ENCODE data around the gene CYTH2.

The CYTH2 gene

DNA sequence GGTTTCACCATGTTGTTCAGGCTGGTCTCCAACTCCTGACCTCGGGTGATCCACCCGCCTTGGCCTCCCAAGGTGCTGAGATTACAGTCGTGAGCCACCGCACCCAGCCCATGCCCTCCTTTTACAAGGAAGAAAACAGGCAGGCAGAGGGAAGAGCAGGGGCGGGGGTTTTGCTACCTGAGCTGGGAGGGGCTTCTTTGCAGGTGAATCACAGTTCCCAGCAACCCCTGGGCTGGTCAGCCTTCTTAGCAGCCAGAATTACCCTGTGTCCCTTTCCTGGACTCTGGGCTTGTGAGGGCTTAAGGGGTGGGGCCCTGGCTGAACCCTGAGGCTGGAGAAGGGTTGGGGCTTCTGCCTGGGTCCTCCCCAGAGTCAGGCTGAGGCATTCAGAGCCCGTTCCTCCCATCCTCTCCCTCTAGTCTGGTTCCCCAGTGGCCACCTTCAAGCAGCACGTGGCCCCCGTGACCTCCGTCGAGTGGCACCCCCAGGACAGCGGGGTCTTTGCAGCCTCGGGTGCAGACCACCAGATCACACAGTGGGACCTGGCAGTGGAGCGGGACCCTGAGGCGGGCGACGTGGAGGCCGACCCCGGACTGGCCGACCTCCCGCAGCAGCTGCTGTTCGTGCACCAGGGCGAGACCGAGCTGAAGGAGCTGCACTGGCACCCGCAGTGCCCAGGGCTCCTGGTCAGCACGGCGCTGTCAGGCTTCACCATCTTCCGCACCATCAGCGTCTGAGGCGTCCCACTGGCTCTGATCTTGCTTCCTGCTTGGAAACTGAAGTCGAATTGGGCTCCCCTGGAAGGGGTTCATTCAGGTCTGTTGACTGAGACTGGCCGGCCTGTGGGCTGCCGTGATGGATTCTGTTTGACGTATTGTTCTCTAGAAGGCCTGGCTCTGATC is 16.6 kb upstream of the CYTH2 start:
- DNase-seq (ENCODE audit: low spot score), result no peak

DNA sequence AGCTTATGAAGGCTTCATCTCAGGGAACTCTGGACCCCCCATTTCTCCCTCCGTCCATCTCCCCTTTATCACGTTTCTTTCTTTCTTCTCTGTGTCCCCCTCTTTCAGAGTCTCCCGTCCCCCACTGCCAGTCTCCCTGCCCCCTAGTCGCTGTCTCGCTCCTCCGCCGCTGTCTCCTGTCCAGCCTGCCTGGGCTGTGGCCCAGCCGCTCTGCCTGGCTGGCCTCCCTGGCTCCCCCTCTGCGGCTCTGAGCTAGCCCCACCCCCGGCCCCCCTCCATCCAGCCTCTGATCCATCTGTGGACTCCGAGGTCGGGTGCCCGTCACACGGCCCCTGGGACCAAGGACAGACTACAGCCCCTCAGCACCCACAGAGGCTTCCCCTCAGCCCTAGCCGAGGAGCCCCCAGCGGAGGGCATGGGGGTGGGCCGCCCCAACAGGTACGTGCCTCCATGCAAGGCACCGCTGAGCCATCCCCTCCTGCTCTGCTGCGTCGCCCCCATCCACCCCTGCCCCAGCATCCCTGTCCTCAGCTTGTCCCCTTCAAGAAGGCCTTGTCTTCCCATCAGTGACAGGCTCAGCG is 14.9 kb upstream of the CYTH2 start:
- DNase-seq (ENCODE audit: low spot score), result no peak

DNA sequence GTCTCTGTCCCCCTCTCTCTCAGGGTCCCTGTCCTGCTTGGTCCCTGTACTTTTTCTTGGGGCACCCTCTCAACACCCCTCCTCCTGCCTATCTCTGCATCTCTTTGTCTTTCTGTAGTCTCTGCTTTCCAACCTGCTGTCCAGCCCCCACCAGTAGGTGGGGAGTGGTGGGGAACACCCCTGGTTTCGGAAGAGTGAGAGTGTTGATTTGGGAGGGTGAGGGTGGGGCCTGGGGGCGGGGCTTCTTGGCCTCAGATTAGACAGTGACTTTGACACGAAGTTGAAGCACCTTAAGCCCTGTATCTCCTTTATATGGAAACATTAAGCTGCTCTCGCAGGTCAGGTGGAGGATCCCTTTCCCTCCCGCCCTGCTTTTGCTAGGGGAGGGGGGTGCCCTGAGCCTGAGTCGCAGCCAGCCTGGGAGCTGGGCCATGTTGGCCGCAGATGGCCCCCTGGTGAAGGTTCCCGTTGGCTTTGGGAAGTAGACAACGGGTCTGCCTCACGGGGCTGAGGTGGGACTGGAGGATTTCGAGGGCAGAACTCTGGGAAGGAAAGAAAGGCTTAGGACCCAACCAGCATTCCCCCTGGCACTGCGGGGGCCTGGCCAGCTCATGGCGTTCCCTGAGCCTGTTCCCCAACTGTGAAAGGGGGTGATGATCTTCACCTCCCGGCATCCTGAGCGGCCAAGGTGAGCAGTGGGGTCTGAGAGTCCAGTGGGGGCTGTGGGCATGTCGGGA is 13.8 kb upstream of the CYTH2 start, which contains the start of gene KCNJ14:
TSS of gene KCNJ14 (plus strand) at position 404 of the 737 bp plus-strand sequence. CDS start 6,151 bp downstream, outside the sequence.
- peak; percentile 57 for DNase-seq (ENCODE audit: low spot score)

DNA sequence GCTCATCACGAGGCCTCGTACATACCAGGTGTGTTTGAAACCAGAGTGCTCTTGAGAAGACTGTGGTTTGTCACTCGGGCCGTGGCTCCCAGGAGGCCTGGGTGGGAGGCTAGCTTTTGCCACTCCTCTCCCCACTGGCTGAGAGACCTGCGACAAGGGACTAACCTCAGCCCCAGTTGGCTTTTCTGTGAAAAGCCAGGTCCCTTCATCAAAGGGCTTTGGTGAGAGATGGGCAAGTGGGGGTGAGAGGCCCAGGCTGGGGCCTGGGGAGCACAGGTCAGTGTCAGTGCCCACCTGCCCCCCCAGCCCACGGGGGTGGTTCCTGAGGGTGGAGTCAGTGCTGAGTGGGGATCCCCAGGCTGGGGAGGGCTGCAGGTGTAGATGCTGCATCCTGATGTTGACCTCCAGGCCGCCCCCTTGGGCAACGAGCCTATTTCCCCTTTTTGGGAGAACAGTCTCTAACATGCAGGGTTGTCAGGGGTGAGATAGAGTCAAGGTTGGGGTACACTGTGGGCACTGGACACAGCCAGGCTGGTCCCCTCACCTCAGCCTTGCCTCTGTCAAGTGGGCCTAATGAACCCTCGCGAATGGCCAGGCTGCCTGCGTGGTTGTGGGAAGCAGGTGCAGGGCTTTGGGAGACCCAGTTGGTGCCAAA is 13.1 kb upstream of the CYTH2 start:
- peak; percentile 65 for DNase-seq (ENCODE audit: low spot score)

DNA sequence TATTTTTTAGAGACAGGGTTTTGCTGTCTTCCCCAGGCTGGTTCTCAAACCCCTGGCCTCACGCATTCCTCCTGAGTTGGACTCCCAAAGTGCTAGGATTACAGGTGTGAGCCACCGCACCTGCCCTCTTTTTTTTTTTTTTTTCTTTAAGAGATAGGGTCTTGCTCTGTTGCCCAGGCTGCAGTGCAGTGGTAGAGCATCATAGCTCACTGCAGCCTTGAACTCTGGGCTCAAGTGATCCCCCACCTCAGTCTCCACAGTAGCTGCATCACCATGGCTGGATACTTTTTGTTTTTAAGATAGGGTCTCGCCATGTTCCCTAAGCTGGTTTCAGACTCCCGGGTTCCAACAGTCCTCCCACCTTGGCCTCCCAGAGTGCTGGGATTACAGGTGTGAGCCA is 12.3 kb upstream of the CYTH2 start:
- DNase-seq (ENCODE audit: low spot score), result no peak

DNA sequence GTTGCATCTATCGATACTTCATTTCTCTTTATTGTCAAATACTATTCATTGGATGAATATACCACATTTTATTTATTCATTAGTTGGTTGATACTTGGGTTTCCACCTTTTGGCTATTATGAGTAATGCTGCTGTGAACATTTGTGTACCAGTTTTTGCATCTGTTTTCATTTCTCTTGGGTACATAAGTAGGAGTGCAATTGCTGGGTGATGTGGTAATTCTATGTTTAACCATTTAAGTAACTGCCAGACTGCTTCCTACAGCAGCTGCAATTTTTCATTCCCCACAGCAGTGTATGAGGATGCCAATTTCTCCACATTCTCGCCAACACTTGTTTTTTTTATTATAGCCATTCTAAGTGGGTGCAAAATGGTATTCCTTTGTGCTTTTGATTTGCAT is 11.2 kb upstream of the CYTH2 start:
- no peak for DNase-seq (ENCODE audit: low spot score)

DNA sequence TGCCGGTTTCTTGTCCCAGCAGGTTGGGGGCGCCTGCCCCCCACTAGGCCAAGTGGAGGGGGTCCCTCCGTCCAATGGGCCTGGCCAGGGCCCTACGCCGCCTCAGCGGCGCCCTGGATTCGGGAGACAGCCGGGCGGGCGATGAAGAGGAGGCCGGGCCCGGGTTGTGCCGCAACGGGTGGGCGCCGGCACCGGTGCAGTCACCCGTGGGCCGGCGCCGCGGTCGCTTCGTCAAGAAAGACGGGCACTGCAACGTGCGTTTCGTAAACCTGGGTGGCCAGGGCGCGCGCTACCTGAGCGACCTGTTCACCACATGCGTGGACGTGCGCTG is 7.6 kb upstream of the CYTH2 start:
- no peak for DNase-seq (ENCODE audit: low spot score)

DNA sequence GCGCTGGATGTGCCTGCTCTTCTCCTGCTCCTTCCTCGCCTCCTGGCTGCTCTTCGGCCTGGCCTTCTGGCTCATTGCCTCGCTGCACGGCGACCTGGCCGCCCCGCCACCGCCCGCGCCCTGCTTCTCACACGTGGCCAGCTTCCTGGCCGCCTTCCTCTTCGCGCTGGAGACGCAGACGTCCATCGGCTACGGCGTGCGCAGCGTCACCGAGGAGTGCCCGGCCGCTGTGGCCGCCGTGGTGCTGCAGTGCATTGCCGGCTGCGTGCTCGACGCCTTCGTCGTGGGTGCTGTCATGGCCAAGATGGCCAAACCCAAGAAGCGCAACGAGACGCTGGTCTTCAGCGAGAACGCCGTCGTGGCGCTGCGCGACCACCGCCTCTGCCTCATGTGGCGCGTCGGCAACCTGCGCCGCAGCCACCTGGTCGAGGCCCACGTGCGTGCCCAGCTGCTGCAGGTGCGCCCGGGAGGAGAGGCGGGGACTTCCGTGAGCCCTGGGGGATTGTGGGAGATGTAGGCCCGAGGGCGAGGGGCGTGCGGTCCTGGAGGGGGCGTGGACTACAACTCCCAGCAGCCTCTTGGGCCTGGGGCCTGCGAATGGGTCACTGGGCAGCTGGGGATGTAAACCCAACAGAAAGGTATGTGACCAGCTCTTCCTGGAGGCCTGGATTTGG is 7.0 kb upstream of the CYTH2 start:
- no peak for DNase-seq (ENCODE audit: low spot score)

DNA sequence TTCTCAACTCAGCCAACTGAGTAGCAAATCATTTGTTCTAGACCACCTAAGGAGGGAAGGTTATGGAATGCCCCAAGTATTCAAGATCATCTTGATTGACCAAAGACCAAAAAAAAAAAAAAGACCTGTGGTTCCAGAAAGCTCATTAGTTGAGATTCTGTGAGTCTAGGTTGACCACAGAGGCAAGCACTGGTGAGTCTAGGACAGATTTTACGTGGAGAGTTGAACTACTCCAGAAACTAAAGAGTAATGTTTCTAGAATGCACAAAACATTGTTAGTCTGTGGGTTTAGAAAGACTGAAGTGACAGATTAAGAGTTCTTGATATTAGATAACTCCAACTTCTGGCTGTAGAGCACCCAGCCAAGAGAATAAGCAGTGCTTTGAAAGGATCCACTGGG is 4.0 kb upstream of the CYTH2 start:
- DNase-seq (ENCODE audit: low spot score), result no peak

DNA sequence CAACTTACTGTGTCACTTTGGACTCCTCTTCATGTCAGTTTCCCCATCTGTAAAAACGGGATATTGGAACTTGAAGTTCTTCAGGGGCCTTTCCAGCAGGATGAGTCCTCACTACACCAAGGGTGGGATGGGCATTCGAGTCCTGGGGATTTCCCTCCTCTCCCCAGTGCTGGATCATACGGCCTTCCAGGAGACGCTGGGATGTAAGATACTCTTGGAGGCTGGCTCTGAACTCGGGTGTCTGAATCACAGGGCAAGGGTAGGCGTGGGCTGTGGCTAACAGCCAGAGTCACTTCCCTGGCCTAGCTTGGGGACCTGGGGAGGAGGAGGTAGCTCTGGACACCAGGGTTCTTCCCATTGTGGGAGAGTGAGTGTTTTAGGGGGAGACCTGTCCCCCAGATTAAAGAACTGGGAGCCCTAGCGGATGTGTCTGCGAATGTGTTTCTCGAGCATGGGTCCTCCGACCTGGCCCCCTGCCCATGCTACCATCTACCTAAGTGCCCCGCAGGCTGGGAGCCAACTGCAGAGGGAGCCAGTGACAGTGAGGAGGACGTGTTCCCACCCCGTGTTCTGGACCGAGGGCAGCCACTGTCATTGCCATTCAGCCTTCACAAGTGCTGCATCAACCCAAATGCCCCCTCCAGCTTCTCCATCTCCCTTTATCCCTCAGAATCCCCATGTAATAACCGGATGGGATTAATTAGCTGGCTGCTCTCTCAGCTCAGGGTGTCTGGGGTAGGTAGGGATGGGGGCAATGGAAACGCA is 2.4 kb upstream of the CYTH2 start:
- no peak for DNase-seq (ENCODE audit: low spot score)

DNA sequence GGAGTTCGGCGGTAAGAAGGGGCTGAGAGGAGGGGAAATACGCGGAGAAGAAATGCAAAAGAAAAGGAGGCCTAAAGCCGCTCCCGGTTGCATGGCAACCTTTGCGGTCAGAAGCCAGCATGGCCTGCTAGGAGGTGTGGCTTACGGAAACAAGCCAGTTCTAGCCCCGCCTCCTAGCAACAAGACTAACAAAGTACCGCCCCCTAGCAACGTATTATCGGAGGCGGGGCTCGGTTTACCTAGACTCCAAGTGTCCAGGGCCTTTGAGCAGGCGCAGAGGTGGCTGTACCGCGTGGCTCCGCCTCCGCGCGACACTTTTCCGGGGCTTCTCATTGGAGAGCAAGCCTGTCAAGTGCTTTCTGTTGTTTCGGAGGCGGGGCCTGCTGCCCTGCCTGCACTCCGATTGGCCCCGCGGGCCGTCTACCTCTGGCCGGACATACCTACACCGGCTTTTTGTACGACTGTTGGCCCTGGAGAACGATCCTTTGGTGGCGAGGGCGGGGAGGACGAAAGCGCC is 339 bp upstream of the CYTH2 start:
- peak; percentile 99 for DNase-seq (ENCODE audit: low spot score)

DNA sequence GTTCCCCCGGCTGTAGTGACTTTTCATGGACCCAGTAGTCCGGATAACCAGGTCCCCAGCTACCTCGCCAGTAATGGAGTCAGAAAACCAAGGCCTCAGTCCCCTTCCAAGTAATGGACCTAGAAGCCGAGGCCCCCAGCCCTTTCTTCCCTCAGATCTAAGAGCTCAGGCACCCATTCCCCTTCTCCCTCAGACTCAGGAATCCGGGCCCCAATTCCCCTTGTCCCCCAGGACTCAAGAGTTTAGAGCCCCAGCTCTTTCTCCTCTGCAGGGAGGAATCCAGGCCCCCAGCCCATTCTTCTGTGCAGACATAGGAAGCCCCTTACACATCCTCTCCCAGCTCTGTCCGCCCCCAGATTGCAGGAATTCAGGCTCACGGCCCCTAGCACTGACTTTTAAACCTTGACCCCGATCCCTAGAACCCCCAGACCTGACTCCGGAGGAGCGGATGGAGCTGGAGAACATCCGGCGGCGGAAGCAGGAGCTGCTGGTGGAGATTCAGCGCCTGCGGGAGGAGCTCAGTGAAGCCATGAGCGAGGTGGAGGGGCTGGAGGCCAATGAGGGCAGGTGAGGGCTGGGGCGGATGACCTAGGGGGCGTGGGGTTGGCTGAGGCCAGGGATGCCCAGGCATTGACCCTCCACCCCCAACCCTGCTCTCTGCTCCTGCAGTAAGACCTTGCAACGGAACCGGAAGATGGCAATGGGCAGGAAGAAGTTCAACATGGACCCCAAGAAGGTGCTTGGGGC is 938 bp downstream of the CYTH2 start:
- no peak for DNase-seq (ENCODE audit: low spot score)

DNA sequence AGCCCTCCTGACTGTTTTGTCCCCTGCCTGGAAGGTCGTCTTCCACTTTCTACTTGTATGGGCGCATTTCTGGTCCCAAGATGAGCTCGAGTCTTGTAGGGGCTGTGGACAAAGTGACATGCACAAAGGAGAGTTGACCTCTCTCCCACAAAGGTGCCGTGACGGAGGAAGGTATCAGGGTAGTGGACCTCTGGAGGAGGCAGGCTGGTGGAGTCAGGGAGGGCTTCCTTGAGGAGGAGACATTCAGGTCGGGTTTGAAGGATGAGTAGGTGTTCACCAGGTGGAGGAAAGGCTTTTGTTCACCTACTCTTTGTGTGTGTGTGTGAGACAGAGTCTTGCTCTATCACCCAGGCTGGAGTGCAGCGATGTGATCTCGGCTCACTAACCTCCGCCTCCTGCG is 1.7 kb downstream of the CYTH2 start:
- no peak for DNase-seq (ENCODE audit: low spot score)

DNA sequence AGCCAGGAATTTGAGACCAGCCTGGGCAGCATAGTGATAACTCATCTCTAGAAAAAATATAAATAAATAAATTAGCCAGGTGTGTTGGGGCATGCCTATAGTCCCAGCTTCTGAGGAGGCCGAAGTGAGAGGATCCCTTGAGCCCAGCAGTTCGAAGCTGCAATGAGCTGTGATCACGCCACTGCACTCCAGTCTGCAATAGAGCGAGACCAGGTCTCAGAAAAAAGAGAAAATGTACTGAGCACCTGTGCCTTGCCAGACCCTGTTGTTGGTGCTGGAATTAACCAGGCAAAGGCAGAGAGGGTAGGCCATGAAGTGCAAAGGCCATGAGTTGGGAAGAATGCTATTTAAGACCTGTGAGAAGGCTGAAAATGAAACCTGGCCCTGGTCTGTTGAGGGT is 2.7 kb downstream of the CYTH2 start:
- DNase-seq (ENCODE audit: low spot score), result no peak

DNA sequence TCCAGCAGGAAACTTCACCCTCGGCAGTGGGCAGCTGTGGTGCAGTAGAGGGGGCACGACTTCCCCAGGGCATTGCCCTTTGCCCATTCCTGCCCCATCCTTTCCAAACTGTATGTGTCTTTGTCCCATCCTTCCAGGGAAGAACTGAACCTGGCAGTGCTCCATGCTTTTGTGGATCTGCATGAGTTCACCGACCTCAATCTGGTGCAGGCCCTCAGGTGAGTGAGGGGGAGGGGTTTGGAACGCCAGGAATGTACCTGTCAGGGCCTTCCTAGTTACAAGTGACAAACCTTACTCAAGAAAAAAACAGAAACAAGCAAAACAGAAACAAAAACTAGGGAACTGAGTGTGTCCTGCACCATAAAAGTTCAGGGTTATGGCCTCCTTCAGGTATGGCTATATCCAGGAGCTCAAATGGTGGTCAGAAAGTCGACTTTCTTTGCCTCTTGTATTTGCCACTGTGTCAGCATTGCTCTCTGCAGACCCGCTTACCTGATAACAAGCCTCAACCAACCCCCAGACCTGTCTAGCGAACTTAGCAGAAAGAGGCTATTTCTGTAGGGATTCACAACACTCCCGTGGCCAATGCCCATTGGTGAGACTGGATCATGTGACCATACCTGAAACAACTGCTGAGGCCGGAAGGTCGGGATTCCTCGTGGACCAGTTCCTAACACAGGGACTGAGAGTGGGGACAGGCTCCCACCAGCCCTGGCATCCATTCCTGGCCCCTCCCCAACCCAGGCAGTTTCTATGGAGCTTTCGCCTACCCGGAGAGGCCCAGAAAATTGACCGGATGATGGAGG is 4.2 kb downstream of the CYTH2 start:
- no peak for DNase-seq (ENCODE audit: low spot score)

DNA sequence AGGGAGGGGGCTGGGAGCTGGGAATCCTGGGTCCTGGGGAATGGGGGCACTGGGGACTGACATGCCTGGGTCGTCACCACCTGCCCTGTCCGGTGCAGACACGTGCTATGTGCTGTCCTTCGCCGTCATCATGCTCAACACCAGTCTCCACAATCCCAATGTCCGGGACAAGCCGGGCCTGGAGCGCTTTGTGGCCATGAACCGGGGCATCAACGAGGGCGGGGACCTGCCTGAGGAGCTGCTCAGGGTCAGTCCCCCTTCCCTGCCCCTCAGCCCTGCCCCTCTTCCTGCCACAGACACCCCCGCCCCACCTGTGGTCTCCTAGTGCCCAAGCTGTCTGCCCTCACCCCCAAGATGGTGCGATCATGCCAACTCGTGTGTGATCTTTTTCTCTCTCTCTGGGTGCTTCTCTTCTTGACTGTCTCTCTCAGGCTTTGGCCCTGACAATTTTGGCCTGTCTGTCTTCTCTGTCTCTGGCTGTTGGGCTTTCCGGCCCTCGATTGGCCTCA is 5.0 kb downstream of the CYTH2 start:
- DNase-seq (ENCODE audit: low spot score), result no peak

DNA sequence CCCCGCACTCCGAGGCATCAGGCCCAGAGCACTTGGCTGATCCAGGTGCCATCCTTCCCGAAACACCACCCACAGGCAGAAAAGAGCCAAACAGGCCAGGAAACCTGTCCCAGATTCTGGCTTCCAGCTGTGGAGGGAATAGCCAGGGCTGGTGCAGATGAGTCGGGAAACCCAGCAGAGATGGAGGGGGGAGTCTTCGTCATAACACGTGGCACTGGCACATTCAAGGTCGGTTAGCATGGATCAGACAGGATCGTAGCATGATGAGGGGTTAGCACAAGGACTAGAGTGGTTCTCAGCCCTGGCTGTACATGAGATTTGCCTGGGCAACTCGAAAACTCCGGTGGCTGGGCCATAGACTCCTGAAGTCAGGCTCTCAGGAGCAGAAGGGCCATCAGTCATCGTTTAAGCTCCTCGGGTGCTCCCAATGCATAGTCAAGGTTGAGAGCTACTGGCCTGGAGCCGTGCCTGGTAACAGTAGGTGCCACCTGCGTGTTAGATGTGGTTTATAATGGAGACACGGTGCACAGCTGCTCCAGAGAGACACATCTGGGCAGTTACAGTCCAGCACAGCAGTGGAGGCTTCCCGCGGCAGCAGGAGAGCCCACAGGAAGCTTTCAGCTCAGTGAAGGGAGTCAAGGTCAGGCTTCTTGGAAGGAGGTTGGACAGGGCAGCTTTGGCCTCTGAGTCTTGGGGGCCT is 6.3 kb downstream of the CYTH2 start:
- DNase-seq (ENCODE audit: low spot score), result no peak

DNA sequence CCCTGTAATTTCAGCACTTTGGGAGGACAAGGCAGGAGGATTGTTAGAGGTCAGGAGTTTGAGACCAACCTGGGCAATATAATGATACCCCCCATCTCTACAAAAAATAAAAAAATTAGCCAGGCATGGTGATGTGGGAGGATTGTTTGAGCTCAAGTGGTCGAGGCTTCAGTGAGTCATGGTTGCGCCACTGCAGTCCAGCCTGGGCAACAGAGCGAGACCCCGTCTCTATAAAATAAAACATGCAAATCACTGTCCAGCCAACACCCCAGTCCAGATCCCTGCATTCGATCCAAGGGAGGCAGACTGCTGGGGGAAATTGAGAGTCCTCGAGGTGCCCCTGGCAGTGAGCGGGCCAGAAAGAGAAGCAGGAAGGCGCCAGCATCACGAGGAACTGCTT is 7.0 kb downstream of the CYTH2 start:
- no peak for DNase-seq (ENCODE audit: low spot score)
